Measurements from ENCODE around the gene BMI1.

Gene BMI1

DNA sequence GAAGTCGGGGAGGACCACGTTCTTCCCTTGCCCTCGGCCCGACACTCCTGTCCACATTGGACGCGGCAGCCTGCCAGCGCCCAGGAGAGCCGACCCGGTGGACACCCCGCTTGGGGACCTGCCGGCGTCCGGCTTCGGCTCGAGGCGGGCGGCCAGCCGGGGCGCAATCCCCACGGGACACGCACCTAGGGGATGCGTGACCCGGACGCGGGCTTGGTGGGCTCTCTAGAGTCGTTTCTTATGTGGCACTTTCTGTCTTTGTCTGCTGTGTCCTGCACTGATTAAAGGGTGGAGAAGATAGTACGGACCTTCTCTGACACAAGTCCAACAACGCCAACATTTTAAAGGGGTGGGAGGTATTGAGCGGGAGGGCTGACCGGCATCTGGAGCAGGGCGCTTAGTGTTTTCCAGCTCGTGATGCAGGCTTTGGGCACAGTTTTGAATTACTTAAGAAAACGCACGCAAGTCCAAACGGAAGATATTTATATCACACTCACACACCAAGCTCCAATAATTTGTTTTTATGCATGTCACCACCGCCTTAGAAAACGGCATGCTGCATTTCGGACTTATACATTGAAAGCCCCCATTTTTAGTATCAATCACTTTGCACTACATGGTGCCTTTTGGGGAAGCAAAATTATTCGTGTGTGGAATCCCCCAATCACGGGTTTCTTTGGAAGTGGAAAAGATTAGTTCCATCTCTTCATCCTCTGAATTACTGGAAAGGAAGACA is 20.5 kb downstream of the BMI1 start:
- Histone ChIP-seq H3K4me2 (ENCODE audit: insufficient read depth, low read length, poor library complexity, severe bottlenecking) (peak overlapping the region; percentile 89), H2AK5ac (ENCODE audit: low read depth, low read length) (no peak overlapping the region), H2AFZ (ENCODE audit: low read length) (peak overlapping the region; percentile 93), H3K4me3 (ENCODE audit: low read length in 2 of 2) (peak overlapping the region; percentile 66 to 80), H2BK15ac (ENCODE audit: low read length) (no peak overlapping the region), H4K8ac (ENCODE audit: low read depth, low read length) (no peak overlapping the region), H4K91ac (ENCODE audit: low read depth, low read length, poor library complexity) (no peak overlapping the region), H2BK5ac (ENCODE audit: low read length) (peak overlapping the region; percentile 8), H3K79me1 (ENCODE audit: low read depth, low read length) (no peaks in the 10 kb centered on the region), H3K36me3 (replicated peaks in 1 of 2; ENCODE audit: control insufficient read depth in 2 of 2, insufficient read depth in 2 of 2, low read length in 2 of 2) (no peaks in the 10 kb centered on the region), H3K14ac (ENCODE audit: low read length) (no peak overlapping the region), H3K23ac (ENCODE audit: low read depth, low read length, poor library complexity) (peak overlapping the region; percentile 69), H2BK12ac (ENCODE audit: low read length) (peak overlapping the region; percentile 17), H3K27ac (replicated peaks; ENCODE audit: low read length) (no peak overlapping the region), H3K18ac (ENCODE audit: low read length) (peak overlapping the region; percentile 93), H3K9me3 (replicated peaks in 1 of 2; ENCODE audit: control insufficient read depth in 2 of 2, insufficient read depth in 1 of 2, low read depth in 1 of 2, low read length in 2 of 2) (peaks cover 0 to 12% of the 10 kb centered on the region in 2 donors), H3K4ac (ENCODE audit: low read length) (no peak overlapping the region), H3K4me1 (ENCODE audit: control insufficient read depth in 2 of 2, insufficient read depth in 1 of 2, low read depth in 1 of 2, low read length in 2 of 2) (peaks cover 5 to 8% of the 10 kb centered on the region in 2 donors), H3K9ac (ENCODE audit: low read depth, low read length, poor library complexity) (peak overlapping the region; percentile 88), H3K27me3 (ENCODE audit: control insufficient read depth in 3 of 3, insufficient read depth in 3 of 3, low read depth in 1 of 3, low read length in 3 of 3) (peaks cover 17 to 87% (median 60%) of the 10 kb centered on the region in 3 experiments), H2BK120ac (ENCODE audit: low read depth, low read length) (no peak overlapping the region)
- WGBS, 2 donors (ENCODE audit: extremely low coverage in 2 of 2, insufficient read length in 2 of 2, insufficient replicate concordance in 1 of 2): no CpG with 5 or more reads among the region's 40 CpGs
- DNase-seq (ENCODE audit: low spot score): peak; percentile 56

DNA sequence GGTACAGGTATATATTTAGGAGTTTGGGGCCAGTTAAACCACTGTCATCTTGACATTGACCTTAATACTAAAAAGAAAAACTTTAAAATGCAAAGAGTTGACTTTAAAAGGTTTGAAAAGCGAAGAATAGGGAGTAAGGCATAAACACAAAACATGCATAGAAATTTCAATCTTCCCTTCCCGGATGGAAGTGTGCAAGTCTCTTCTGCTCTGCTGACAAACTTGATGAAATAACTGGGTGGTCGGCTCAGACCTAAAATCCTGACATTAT is 21.0 kb downstream of the BMI1 start:
- Histone ChIP-seq H2BK5ac (ENCODE audit: low read length) (no peak overlapping the region), H2AK5ac (ENCODE audit: low read depth, low read length) (no peak overlapping the region), H3K4ac (ENCODE audit: low read length) (no peak overlapping the region), H2BK15ac (ENCODE audit: low read length) (no peak overlapping the region), H4K91ac (ENCODE audit: low read depth, low read length, poor library complexity) (no peak overlapping the region), H3K27me3 (ENCODE audit: control insufficient read depth in 3 of 3, insufficient read depth in 3 of 3, low read depth in 1 of 3, low read length in 3 of 3) (peaks cover 17 to 89% (median 57%) of the 10 kb centered on the region in 3 experiments), H3K79me1 (ENCODE audit: low read depth, low read length) (no peaks in the 10 kb centered on the region), H2BK12ac (ENCODE audit: low read length) (no peak overlapping the region), H3K9ac (ENCODE audit: low read depth, low read length, poor library complexity) (no peak overlapping the region), H3K4me1 (ENCODE audit: control insufficient read depth in 2 of 2, insufficient read depth in 1 of 2, low read depth in 1 of 2, low read length in 2 of 2) (peaks cover 5 to 8% of the 10 kb centered on the region in 2 donors), H3K4me2 (ENCODE audit: insufficient read depth, low read length, poor library complexity, severe bottlenecking) (no peak overlapping the region), H3K36me3 (replicated peaks in 1 of 2; ENCODE audit: control insufficient read depth in 2 of 2, insufficient read depth in 2 of 2, low read length in 2 of 2) (no peaks in the 10 kb centered on the region), H4K8ac (ENCODE audit: low read depth, low read length) (no peak overlapping the region), H3K4me3 (ENCODE audit: low read length in 2 of 2) (no peak overlapping the region), H3K18ac (ENCODE audit: low read length) (no peak overlapping the region), H3K27ac (replicated peaks; ENCODE audit: low read length) (no peak overlapping the region), H3K23ac (ENCODE audit: low read depth, low read length, poor library complexity) (no peak overlapping the region), H3K9me3 (replicated peaks in 1 of 2; ENCODE audit: control insufficient read depth in 2 of 2, insufficient read depth in 1 of 2, low read depth in 1 of 2, low read length in 2 of 2) (peaks cover 0 to 12% of the 10 kb centered on the region in 2 donors), H2BK120ac (ENCODE audit: low read depth, low read length) (no peak overlapping the region), H2AFZ (ENCODE audit: low read length) (no peak overlapping the region), H3K14ac (ENCODE audit: low read length) (no peak overlapping the region)
- no CpG with 5 or more reads among the region's 3 CpGs for WGBS, 2 donors (ENCODE audit: extremely low coverage in 2 of 2, insufficient read length in 2 of 2, insufficient replicate concordance in 1 of 2)
- peak; percentile 11 for DNase-seq (ENCODE audit: low spot score)

DNA sequence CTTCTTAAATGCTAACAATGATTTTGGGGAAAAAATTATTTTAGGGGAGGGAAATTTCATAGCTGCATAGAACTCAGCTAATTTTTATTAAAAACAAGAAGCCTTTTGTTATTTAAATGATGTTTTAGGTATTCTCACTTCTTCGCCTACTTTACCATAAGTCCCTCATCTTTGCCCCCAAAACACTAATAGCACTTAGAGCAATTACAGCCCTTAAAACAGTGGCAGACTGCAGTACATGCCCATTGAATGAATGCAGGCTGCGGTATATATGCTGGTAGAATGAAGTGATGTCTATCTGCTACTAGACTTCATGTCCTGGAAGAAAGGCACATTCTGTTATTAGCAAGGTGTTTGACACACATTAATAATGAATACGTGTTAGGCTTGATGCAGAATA is 21.5 kb downstream of the BMI1 start:
- H2AFZ ChIP-seq (ENCODE audit: low read length): no peak overlapping the region
- H3K36me3 ChIP-seq (replicated peaks in 1 of 2; ENCODE audit: control insufficient read depth in 2 of 2, insufficient read depth in 2 of 2, low read length in 2 of 2): no peaks in the 10 kb centered on the region
- H4K8ac ChIP-seq (ENCODE audit: low read depth, low read length): no peak overlapping the region
- no CpG with 5 or more reads among the region's 3 CpGs for WGBS, 2 donors (ENCODE audit: extremely low coverage in 2 of 2, insufficient read length in 2 of 2, insufficient replicate concordance in 1 of 2)
- H3K18ac ChIP-seq (ENCODE audit: low read length): no peak overlapping the region
- H2AK5ac ChIP-seq (ENCODE audit: low read depth, low read length): no peak overlapping the region
- no peak overlapping the region for H2BK15ac ChIP-seq (ENCODE audit: low read length)
- no peak overlapping the region for H3K4ac ChIP-seq (ENCODE audit: low read length)
- no peak overlapping the region for H3K23ac ChIP-seq (ENCODE audit: low read depth, low read length, poor library complexity)
- H3K4me2 ChIP-seq (ENCODE audit: insufficient read depth, low read length, poor library complexity, severe bottlenecking): no peak overlapping the region
- H3K79me1 ChIP-seq (ENCODE audit: low read depth, low read length): no peaks in the 10 kb centered on the region
- H3K9me3 ChIP-seq (replicated peaks in 1 of 2; ENCODE audit: control insufficient read depth in 2 of 2, insufficient read depth in 1 of 2, low read depth in 1 of 2, low read length in 2 of 2): peaks cover 0 to 12% of the 10 kb centered on the region in 2 donors
- peaks cover 3 to 6% of the 10 kb centered on the region in 2 donors for H3K4me1 ChIP-seq (ENCODE audit: control insufficient read depth in 2 of 2, insufficient read depth in 1 of 2, low read depth in 1 of 2, low read length in 2 of 2)
- no peak overlapping the region for H2BK5ac ChIP-seq (ENCODE audit: low read length)
- peak; percentile 12 for DNase-seq (ENCODE audit: low spot score)
- H3K14ac ChIP-seq (ENCODE audit: low read length): no peak overlapping the region
- H3K27ac ChIP-seq (replicated peaks; ENCODE audit: low read length): no peak overlapping the region
- H3K27me3 ChIP-seq (ENCODE audit: control insufficient read depth in 3 of 3, insufficient read depth in 3 of 3, low read depth in 1 of 3, low read length in 3 of 3): peaks cover 17 to 89% (median 54%) of the 10 kb centered on the region in 3 experiments
- no peak overlapping the region for H3K9ac ChIP-seq (ENCODE audit: low read depth, low read length, poor library complexity)
- no peak overlapping the region for H2BK120ac ChIP-seq (ENCODE audit: low read depth, low read length)
- H2BK12ac ChIP-seq (ENCODE audit: low read length): no peak overlapping the region
- no peak overlapping the region for H4K91ac ChIP-seq (ENCODE audit: low read depth, low read length, poor library complexity)
- H3K4me3 ChIP-seq (ENCODE audit: low read length in 2 of 2): no peak overlapping the region

DNA sequence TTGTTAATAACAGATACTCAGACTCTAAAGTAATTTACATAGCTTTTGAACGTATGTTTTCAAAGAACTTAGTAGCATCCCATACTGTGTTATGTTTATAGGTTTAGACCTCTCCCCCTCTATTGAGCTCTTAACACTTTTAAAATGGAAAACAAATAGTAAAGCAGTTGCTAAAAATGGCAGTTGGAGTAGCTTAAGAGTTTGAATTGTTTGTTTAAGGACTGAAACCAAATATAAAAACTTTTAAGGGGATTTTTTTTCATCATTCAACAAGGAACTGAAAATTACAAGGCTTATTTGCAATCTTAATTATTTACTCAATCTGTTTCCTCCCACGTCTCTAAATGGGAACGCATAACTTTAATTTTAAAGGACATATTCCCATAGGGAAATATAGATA is 22.8 kb downstream of the BMI1 start:
- no peak overlapping the region for H4K8ac ChIP-seq (ENCODE audit: low read depth, low read length)

More for the DNA sequence above, 22.8 kb downstream of the BMI1 start:
- no peak overlapping the region for H2BK12ac ChIP-seq (ENCODE audit: low read length)
- no peak overlapping the region for H2BK120ac ChIP-seq (ENCODE audit: low read depth, low read length)
- H3K9ac ChIP-seq (ENCODE audit: low read depth, low read length, poor library complexity): no peak overlapping the region
- H3K4ac ChIP-seq (ENCODE audit: low read length): no peak overlapping the region
- H2BK15ac ChIP-seq (ENCODE audit: low read length): no peak overlapping the region
- H3K9me3 ChIP-seq (replicated peaks in 1 of 2; ENCODE audit: control insufficient read depth in 2 of 2, insufficient read depth in 1 of 2, low read depth in 1 of 2, low read length in 2 of 2): peaks cover 0 to 12% of the 10 kb centered on the region in 2 donors
- no CpG with 5 or more reads among the region's 3 CpGs for WGBS, 2 donors (ENCODE audit: extremely low coverage in 2 of 2, insufficient read length in 2 of 2, insufficient replicate concordance in 1 of 2)
- H3K14ac ChIP-seq (ENCODE audit: low read length): no peak overlapping the region
- H3K18ac ChIP-seq (ENCODE audit: low read length): no peak overlapping the region
- no peak overlapping the region for H4K91ac ChIP-seq (ENCODE audit: low read depth, low read length, poor library complexity)
- H3K4me2 ChIP-seq (ENCODE audit: insufficient read depth, low read length, poor library complexity, severe bottlenecking): no peak overlapping the region
- H3K4me1 ChIP-seq (ENCODE audit: control insufficient read depth in 2 of 2, insufficient read depth in 1 of 2, low read depth in 1 of 2, low read length in 2 of 2): peaks cover 3 to 6% of the 10 kb centered on the region in 2 donors
- no peak overlapping the region for H2AFZ ChIP-seq (ENCODE audit: low read length)
- H2BK5ac ChIP-seq (ENCODE audit: low read length): no peak overlapping the region
- no peak for DNase-seq (ENCODE audit: low spot score)
- no peaks in the 10 kb centered on the region for H3K79me1 ChIP-seq (ENCODE audit: low read depth, low read length)
- no peak overlapping the region for H3K27ac ChIP-seq (replicated peaks; ENCODE audit: low read length)
- no peak overlapping the region for H3K4me3 ChIP-seq (ENCODE audit: low read length in 2 of 2)
- H3K23ac ChIP-seq (ENCODE audit: low read depth, low read length, poor library complexity): no peak overlapping the region
- no peaks in the 10 kb centered on the region for H3K36me3 ChIP-seq (replicated peaks in 1 of 2; ENCODE audit: control insufficient read depth in 2 of 2, insufficient read depth in 2 of 2, low read length in 2 of 2)
- no peak overlapping the region for H2AK5ac ChIP-seq (ENCODE audit: low read depth, low read length)
- H3K27me3 ChIP-seq (ENCODE audit: control insufficient read depth in 3 of 3, insufficient read depth in 3 of 3, low read depth in 1 of 3, low read length in 3 of 3): peaks cover 17 to 89% (median 48%) of the 10 kb centered on the region in 3 experiments

All from neuronal stem cell (in vitro differentiated cells).